Occipital lobe (tissue), 2 donors: ENCODE measurements around the gene CRISPLD2. TPM values are rescaled to one million over a fixed set of nuclear protein-coding genes. Genes with fewer than 3 reads are reported as not detected.
"Not testable (repeated sequence)": the region's sequence is repeated elsewhere in the genome, so short reads cannot be mapped to it uniquely, and the experiment has no call there.

Source experiments
- DNase-seq: peaks from one replicate; lab custom pipeline; 2025; lab: John Stamatoyannopoulos, UW
- total RNA-seq: library from RNA; depleted of rRNA; stranded (reverse); fragments of >200 nt; gene quantifications from one replicate; pipeline ENCODE4 v1.2.3, GENCODE V29; 2014

Gene CRISPLD2
- total RNA-seq, 1 donor from 2014 or later = 2.7 TPM

GRCh38 chr16:84839956-84840355, 20.2 kb downstream of the CRISPLD2 start:
- DNase-seq = no peak

- DNase-seq = no peak
Measured at GRCh38 chr16:84840687-84841627, 21.2 kb downstream of the CRISPLD2 start.

DNA sequence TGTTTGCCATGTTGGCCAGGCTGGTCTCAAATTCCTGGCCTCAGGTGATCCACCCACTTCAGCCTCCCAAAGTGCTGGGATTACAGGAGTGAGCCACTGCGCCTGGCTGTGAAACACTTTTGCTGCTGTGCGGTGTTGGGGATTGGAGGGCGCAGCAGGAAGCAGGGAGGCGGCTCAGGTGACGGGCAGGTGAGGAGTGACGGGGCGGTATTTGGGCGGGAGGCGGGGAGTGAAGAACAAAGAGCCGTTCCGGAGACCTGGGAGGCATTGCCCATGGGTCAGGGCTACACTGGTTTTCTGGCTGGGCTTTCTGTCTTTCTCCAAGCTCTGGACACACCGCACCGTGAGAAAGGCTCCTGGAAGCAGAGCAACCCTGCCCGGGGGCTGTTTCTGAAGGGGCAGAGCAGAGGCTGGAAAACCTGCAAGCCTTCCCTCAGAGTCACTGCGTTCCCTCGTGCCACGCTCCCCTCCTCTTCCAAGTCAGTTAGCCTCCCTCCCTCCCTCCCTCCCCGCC, 22.1 kb downstream of the CRISPLD2 start:
- no peak for DNase-seq

- no peak for DNase-seq
Measured at GRCh38 chr16:84842516-84843148, 22.8 kb downstream of the CRISPLD2 start.

- DNase-seq = no peak
Measured at GRCh38 chr16:84843149-84844048, 23.6 kb downstream of the CRISPLD2 start.

DNA sequence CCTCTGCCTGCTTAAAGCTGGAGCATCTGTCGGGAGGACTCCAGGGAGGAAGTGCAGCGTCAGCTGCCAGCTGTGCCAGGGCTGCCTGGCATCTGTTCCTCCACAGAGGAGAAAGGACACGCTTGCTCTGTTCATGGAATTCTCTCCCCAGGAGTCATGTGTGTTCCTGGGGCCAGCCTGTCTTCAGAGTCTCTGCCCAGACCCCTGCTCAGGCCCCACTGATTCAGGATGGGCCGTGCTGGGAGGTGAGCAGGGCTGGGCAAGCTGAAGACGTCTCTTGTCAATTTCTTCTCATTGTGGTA, 24.2 kb downstream of the CRISPLD2 start:
- peak; percentile 18 for DNase-seq

- DNase-seq = no peak
Measured at GRCh38 chr16:84844559-84845495, 25.0 kb downstream of the CRISPLD2 start.

- DNase-seq = no peak
Measured at GRCh38 chr16:84845496-84846002, 25.8 kb downstream of the CRISPLD2 start.

GRCh38 chr16:84847564-84848355, 28.0 kb downstream of the CRISPLD2 start:
- no peak for DNase-seq

DNA sequence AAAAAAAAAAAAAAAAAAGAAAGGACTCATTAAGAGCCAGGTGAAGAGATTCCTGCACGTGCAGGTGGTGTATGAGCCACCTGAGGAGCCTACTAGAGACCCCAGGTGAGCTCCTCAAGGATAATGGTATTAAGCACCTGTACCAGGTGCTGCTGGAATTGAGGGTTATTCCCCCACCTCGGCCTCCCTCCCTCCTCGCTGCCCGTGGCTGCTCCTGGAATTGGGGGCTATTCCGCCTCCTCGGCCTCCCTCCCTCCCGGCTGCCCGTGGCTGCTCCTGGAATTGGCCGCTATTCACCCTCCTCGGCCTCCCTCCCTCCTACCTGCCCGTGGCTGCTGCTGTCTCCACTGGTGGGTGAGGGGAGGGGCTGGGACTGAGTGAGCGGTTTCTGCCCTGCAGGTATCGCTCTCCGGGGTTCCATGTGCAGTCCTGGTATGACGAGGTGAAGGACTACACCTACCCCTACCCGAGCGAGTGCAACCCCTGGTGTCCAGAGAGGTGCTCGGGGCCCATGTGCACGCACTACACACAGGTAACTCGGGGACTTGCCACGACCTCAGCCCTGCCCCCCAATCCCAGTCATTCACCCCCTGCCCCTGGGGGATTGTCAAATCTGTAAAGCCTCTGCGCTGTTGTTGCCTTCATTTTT, 29.3 kb downstream of the CRISPLD2 start:
- no peak for DNase-seq

DNA sequence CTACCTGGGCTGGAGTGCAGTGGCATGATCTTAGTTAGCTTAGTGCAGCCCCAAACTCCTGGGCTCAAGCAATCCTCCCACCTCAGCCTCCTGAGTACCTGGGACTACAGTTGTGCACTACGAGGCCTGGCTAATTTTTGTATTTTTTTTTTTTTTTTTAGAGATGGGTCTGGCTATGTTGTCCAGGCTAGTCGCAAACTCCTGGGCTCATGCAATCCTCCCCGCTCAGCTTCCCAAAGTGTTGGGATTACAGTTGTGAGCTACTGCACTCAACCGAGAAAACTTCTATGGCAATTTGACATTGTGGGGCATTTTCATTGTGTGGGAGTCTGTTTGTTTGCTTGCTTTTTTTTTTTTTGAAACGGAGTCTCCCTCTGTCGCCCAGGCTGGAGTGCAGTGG, 30.0 kb downstream of the CRISPLD2 start:
- DNase-seq = no peak

GRCh38 chr16:84850714-84851113, 30.9 kb downstream of the CRISPLD2 start:
- no peak for DNase-seq

DNA sequence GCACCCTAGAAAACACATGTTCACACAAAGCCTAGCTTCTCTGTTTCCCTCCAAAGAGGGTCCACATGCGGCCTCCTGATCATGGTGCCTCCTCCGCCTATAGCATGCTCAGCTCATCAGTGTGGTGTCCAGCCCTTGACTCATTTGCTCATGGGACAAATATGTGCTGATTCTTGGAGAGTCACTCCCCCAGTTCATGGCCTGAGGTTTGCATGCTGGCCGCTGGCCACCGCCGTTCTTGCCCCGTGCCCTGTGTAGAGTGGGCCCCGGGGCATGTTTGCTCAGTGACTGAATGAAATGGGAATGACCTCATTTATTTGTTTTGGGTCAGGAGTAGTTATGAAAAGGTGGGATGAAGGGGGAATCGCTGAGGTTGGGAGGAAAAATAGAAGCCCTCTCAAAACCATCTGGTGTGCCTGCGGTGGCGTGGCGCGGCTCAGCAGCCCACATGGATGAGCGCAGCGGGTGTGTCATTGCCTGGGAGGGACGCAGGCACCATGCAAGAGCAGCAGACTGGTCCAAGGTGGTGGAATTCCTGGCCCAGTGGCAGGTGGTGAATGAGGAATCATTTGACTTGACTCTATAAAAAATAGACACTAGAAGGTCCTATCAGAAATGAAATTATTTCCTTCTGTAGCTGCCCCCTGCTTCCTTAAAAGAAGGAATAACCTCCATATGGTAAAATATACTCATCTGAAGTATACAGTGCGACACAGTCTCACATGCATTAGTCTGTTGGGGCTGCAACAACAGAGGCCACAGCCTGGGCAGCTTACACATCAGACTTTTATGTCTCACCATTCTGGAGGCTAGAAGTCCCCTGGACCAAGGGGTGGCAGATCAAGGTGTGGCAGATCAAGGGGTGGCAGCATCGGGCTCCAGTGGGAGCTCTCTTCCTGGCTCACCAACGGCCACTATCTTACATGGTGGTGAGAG, 31.7 kb downstream of the CRISPLD2 start:
- no peak for DNase-seq

DNA sequence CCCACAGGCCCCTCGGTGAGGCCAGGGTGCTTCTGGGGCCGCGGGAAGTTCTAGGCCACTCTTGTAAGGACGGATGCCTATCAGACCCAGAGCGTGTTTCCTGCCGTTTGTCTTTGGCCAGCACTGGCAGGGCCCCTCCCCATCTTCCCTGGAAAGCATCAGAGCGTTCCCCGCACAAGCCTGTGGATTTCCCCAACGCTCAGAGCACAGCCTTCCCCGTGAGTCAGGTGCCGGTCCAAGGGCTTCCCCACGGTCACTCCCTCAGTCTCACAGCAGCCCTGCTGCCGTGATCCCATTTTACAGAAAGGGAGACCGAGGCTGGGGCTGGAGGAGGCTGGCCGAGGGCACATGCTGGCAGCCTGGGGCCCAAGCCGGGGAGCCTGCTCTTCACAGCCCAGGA, 33.7 kb downstream of the CRISPLD2 start:
- DNase-seq = no peak

DNA sequence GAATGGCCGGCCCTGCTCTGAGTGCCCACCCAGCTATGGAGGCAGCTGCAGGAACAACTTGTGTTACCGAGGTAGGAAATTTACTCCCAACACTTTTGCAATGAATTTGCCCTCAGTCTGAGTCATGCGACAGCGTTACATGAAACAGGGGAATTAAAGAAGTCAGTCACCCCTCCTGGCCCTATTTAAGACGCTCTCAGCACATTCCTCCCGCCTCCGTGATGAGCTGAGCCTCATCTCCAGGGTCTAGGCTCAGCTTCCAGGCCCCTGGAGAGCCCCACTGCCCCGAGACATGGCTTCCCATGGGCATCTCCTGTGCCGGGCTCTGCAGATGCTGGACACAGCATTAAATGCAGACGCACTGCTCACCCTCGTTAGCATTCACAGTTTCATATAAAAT, 35.0 kb downstream of the CRISPLD2 start:
- no peak for DNase-seq

GRCh38 chr16:84855435-84856202, 35.8 kb downstream of the CRISPLD2 start:
- not testable (repeated sequence) for DNase-seq

DNA sequence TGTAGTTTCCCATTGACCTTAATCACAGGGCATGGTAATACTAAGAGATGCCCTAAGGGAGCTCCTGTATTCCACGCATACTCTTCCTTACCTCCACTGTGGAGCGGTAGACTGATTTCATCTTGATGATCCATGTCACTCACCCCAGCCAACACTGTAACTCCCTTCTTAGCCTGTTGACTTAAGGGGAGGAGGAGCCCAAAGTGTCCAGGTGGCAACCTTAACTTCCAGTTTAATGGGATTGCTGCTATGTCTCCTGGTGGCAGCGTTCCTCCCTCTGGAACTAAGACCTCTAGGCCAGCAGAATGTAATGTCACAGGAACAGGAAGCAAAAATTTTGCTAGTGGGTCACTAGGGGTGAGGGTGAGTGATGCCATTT, 36.4 kb downstream of the CRISPLD2 start:
- not testable (repeated sequence) for DNase-seq
